ENCODE data around the gene ABLIM1.

Gene ABLIM1

DNA sequence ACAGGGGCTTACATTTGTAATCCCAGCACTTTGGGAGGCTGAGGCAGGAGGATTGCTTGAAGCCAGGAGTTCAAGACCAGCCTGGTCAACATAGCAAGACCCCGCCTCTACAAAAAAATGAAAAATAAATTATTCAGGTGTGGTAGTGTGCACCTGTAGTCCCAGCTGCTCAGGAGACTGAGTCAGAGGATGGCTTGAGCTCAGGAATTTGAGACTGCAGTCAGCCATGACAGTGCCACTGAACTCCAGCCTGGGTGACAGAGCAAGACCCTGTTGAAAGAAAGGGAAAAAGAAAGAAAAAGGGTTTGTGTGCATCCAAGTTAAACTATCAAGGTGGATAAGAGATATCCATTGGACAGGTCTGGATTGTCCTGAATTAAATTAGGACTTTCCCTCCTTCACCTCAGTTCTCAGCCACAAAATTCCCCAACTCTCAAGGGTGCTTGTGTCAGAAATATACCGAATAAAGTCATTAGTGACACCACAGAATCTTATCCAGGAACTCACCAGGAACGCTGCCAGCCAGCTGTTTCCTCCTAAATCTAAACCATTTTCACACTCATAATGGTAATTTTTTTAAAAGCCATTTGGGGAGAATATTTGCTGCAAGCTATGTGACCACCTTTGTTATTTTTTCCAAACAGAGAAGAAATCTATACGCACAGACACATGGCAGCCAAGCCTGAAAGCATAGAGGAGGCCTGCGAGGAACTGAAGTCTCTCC is 265.8 kb downstream of the ABLIM1 start:
- Histone ChIP-seq H3K27me3 (no peaks in the 10 kb centered on the region), H3K9me3 (no peaks in the 10 kb centered on the region), H3K27ac (no peak overlapping the region), H3K9ac (no peak overlapping the region), H3K4me2 (peak overlapping the region; percentile 1; the same call in 1 of the 2 replicates), H3K36me3 (no peaks in the 10 kb centered on the region), H3K4me1 (peaks cover 39% of the 10 kb centered on the region), H4K20me1 (no peaks in the 10 kb centered on the region), H3K4me3 (no peak overlapping the region)
- TF ChIP-seq Cebpa-rat (IDR thresholded peaks at IDR 0.05) = no peak

DNA sequence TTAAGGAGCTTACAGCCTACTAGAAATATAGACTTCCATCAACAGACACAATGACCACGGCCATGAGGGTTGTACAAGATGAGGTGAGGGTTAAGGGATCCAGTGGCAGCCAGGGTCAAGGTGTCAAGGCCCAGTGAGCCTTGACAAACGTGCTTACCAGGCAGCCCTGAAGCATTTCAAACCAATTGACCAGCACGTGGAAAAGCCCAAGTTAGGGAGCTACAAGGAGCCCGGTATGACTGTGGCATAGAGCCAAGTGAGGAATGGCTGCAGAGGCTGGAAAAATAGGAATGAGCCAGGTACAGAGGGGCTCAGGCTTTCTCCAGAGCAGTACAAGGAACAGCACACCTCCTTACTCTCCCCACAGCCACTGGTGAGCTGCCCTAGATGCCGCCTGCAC is 266.5 kb downstream of the ABLIM1 start:
- H3K9ac ChIP-seq = no peak overlapping the region
- H3K36me3 ChIP-seq = no peaks in the 10 kb centered on the region
- no peak overlapping the region for H3K4me2 ChIP-seq
- H4K20me1 ChIP-seq = no peaks in the 10 kb centered on the region
- no peak overlapping the region for H3K27ac ChIP-seq
- no peaks in the 10 kb centered on the region for H3K9me3 ChIP-seq
- H3K27me3 ChIP-seq = no peaks in the 10 kb centered on the region
- no peak for TF ChIP-seq Cebpa-rat (IDR thresholded peaks at IDR 0.05)
- no peak overlapping the region for H3K4me3 ChIP-seq
- H3K4me1 ChIP-seq = peaks cover 34% of the 10 kb centered on the region

DNA sequence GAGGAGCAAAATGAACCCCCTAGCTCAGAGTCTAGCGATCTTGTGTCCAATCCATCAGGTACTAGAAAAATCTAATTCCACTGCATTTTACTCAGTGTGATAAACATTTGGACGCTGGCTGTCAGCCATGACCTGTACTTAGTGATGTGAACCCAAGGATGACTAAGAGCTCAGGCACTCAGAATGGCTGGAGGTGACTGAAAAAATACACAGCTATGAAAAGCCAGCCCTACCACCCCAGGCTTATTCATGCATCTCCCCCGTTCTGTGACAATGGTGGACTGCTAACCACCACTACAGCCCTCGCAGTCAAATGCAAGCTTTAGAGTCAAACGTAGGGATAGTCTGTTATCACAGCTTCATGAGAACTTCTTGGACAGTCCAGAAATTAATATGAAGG is 268.6 kb downstream of the ABLIM1 start:
- no peak overlapping the region for H3K4me3 ChIP-seq
- H3K27me3 ChIP-seq = no peaks in the 10 kb centered on the region
- H3K27ac ChIP-seq = no peak overlapping the region

DNA sequence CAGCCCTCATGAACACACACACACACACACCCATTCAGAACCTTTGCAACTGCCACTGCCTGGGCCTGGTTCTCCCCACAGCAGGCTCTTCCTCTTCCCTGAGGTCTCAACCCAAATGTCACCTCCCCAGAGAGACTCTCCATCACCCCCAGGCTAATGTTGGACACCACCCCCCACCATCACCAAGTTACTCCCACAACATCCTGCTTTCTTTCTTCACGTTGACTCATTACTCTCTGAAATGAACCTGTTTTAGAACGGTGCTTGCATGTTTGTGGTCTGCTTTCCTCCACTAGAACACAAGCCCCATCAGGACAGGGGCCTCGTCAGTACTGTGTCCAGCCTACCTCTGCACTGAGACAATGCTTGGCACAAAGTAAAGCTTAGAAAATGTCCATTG is 269.8 kb downstream of the ABLIM1 start:
- peaks cover 10% of the 10 kb centered on the region; the same call in 1 of the 2 replicates for H3K4me1 ChIP-seq
- no peak for TF ChIP-seq Cebpa-rat (IDR thresholded peaks at IDR 0.05)
- no peak overlapping the region for H3K4me3 ChIP-seq
- H3K9me3 ChIP-seq = no peaks in the 10 kb centered on the region
- no peaks in the 10 kb centered on the region for H3K36me3 ChIP-seq
- no peak overlapping the region for H3K27ac ChIP-seq
- H3K4me2 ChIP-seq = no peak overlapping the region
- H4K20me1 ChIP-seq = no peaks in the 10 kb centered on the region
- H3K27me3 ChIP-seq = no peaks in the 10 kb centered on the region
- no peak overlapping the region for H3K9ac ChIP-seq

More for the DNA sequence above, 268.6 kb downstream of the ABLIM1 start:
- Histone ChIP-seq H4K20me1 (no peaks in the 10 kb centered on the region), H3K9me3 (no peaks in the 10 kb centered on the region), H3K9ac (no peak overlapping the region), H3K36me3 (no peaks in the 10 kb centered on the region), H3K4me2 (no peak overlapping the region), H3K4me1 (peaks cover 18% of the 10 kb centered on the region)
- no peak for TF ChIP-seq Cebpa-rat (IDR thresholded peaks at IDR 0.05)

DNA sequence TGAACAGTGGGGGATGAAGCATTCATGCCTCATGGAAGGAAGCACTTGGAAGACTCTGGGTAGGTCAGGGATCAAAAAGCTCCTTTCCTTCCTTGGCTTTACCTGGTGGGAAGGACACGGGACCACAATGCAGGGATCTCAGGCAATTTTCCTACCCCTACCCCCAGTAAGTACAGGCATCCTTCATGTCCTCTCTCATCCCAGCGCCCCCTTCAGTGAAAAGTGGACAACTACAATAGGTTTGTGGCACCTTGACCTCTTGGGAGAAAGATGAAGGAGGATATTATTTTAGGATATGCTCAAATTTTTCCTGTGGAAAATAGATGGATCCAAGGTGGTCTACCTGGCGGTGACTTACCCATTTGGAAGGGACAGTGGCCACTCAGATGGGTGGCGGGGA is 270.3 kb downstream of the ABLIM1 start:
- H4K20me1 ChIP-seq = no peaks in the 10 kb centered on the region
- H3K27me3 ChIP-seq = no peaks in the 10 kb centered on the region
- H3K4me3 ChIP-seq = no peak overlapping the region
- no peak overlapping the region for H3K4me2 ChIP-seq
- TF ChIP-seq Cebpa-rat (IDR thresholded peaks at IDR 0.05) = no peak
- no peak overlapping the region for H3K9ac ChIP-seq
- H3K36me3 ChIP-seq = no peaks in the 10 kb centered on the region
- peaks cover 10% of the 10 kb centered on the region; the same call in 1 of the 2 replicates for H3K4me1 ChIP-seq
- no peak overlapping the region for H3K27ac ChIP-seq
- H3K9me3 ChIP-seq = no peaks in the 10 kb centered on the region

DNA sequence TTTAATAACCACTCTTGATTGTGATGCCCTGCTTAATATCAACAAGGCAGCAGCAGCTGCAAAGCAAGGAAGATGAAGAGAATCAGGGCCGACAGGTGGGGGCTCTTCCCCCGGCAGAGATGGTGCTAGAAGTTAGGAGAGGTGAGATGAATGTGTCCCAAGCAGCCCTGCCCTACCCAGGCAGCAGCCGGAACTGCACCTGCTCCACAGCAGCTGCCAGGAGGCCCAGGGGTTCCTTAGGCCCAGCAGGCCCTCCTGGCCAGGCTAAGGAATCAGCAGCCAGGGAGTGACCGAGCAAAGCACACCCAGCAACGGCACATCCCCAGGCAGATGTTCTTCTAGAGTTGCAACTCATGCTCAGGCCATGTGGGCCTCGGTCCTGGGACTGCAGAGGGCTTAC is 271.6 kb downstream of the ABLIM1 start:
- H3K27me3 ChIP-seq = no peaks in the 10 kb centered on the region
- TF ChIP-seq Cebpa-rat (IDR thresholded peaks at IDR 0.05) = no peak
- H3K36me3 ChIP-seq = no peaks in the 10 kb centered on the region
- H4K20me1 ChIP-seq = no peaks in the 10 kb centered on the region
- H3K27ac ChIP-seq = no peak overlapping the region
- H3K9ac ChIP-seq = no peak overlapping the region
- H3K9me3 ChIP-seq = no peaks in the 10 kb centered on the region
- no peak overlapping the region for H3K4me2 ChIP-seq
- H3K4me3 ChIP-seq = no peak overlapping the region
- H3K4me1 ChIP-seq = no peaks in the 10 kb centered on the region

DNA sequence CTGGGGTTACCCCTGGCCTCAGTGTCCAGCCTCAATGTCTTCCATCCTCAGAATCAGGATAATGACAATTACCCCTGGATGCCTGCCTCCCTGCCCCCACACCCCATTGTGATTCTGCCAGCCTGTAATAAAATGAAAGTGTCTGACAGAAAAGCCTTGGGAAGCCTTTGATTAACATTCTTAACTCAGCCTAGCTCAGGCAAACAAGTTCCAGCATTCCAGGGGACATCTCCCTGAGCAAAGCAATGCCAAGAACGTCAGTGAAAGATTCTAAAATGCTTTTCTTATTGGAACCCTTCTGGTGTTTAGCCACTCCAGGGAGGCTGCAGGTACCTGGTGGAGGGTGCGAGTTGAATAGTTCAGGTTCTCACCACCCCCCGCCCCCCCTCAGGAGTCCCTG is 272.5 kb downstream of the ABLIM1 start:
- H3K9ac ChIP-seq = no peak overlapping the region
- no peaks in the 10 kb centered on the region for H3K9me3 ChIP-seq
- no peaks in the 10 kb centered on the region for H3K36me3 ChIP-seq
- no peaks in the 10 kb centered on the region for H3K4me1 ChIP-seq
- H3K4me3 ChIP-seq = no peak overlapping the region
- no peak overlapping the region for H3K4me2 ChIP-seq
- no peaks in the 10 kb centered on the region for H4K20me1 ChIP-seq
- H3K27me3 ChIP-seq = no peaks in the 10 kb centered on the region
- TF ChIP-seq Cebpa-rat (IDR thresholded peaks at IDR 0.05) = no peak
- no peak overlapping the region for H3K27ac ChIP-seq

DNA sequence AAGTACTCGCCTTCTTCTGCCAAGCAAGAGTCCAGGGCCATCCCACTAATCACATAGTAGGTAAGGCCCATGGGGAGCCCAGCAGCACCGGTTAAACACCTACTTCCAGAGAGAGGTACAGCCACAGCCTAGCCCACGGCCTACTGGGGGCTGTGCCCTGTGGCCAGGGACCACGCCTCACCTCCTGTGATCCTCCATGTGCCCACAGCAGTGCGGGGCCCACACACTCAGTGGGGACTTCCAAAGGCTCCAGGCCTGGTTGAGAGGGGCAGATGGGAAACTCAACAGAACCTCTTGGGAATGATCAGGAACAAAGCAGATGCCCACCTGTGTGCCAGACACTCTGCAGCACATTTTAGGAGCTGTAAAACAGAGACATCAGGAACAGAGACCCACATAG is 273.5 kb downstream of the ABLIM1 start:
- no peaks in the 10 kb centered on the region for H3K4me1 ChIP-seq

DNA sequence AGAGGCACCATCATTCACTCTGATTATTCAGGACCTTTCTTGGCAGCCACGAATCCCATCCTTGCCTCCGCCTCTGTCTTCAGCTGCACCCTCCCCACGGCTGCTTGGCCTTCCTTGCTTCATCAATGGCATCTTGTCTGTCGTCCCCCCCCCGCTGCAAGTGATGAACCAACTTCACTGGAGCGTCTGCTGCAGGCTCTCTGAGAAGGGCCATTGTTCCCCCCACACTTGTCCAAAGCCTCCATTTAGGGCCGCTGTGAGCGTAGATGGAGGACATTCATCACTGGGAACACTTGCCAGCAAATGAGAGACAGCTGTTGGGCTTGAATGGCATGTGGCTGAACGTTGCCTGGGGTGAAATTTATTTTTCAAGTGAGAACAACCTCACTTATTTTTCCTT is 273.9 kb downstream of the ABLIM1 start:
- no peaks in the 10 kb centered on the region for H4K20me1 ChIP-seq
- H3K9ac ChIP-seq = no peak overlapping the region
- H3K36me3 ChIP-seq = no peaks in the 10 kb centered on the region
- no peak overlapping the region for H3K27ac ChIP-seq
- H3K4me2 ChIP-seq = no peak overlapping the region
- no peaks in the 10 kb centered on the region for H3K4me1 ChIP-seq
- no peak overlapping the region for H3K4me3 ChIP-seq
- H3K9me3 ChIP-seq = no peaks in the 10 kb centered on the region
- TF ChIP-seq Cebpa-rat (IDR thresholded peaks at IDR 0.05) = no peak
- no peaks in the 10 kb centered on the region for H3K27me3 ChIP-seq

More for the DNA sequence above, 273.5 kb downstream of the ABLIM1 start:
- Histone ChIP-seq H3K36me3 (no peaks in the 10 kb centered on the region), H3K9ac (no peak overlapping the region), H3K4me3 (no peak overlapping the region), H3K27me3 (no peaks in the 10 kb centered on the region), H3K4me2 (no peak overlapping the region), H3K9me3 (no peaks in the 10 kb centered on the region), H4K20me1 (no peaks in the 10 kb centered on the region), H3K27ac (no peak overlapping the region)
- TF ChIP-seq Cebpa-rat (IDR thresholded peaks at IDR 0.05) = no peak
